Left lung (tissue), 10 donors: Measurements from ENCODE around the gene CDKL4. TPM values are rescaled to one million over a fixed set of nuclear protein-coding genes. Genes with fewer than 3 reads are reported as not detected.

Experiments used
- ATAC-seq: fragments of 200-7000 bp; cut with Tn5 transposase; one replicate; pipeline ENCODE4 v1.9.1; 2020; ENCODE audit warnings: moderate library complexity
- DNase-seq, 4 donors: peaks; one replicate each; pipeline ENCODE4 v3.0.0-alpha.2; 2013 to 2020
- H3K27ac ChIP-seq, 2 donors: fragments of 200-600 bp; sonication (generic) in 1 of 2; one replicate each; pipeline versions ENCODE4 v1.5.0 to v1.8.0; 2020 to 2021
- H3K27me3 ChIP-seq, 2 donors: fragments of 200-600 bp; sonication (generic) in 1 of 2; one replicate each; pipeline versions ENCODE4 v1.5.0 to v1.8.0; 2020 to 2021
- H3K36me3 ChIP-seq, 2 donors: fragments of 200-600 bp; sonication (generic) in 1 of 2; one replicate each; pipeline versions ENCODE4 v1.5.0 to v1.8.0; 2020 to 2021
- H3K4me1 ChIP-seq, 2 donors: fragments of 200-600 bp; one replicate each; pipeline ENCODE4 v1.8.0; 2021
- H3K4me3 ChIP-seq, 2 donors: fragments of 200-600 bp; sonication (generic) in 1 of 2; one replicate each; pipeline versions ENCODE4 v1.5.0 to v1.8.0; 2020 to 2021; ENCODE audit warnings: mild to moderate bottlenecking in 1 of 2
- H3K9me3 ChIP-seq, 2 donors: fragments of 200-600 bp; sonication (generic) in 1 of 2; one replicate each; pipeline versions ENCODE4 v1.5.0 to v1.8.0; 2020 to 2021
- CTCF ChIP-seq, 2 donors: fragments of 200-600 bp; sonication (generic) in 1 of 2; IDR thresholded peaks; one replicate each; pipeline versions ENCODE4 v1.5.0 to v1.8.0; 2021; ENCODE audit warnings: antibody characterized with exemption in 2 of 2
- intact Hi-C, 2 donors: fragments of 100-400 bp; cut with DNase I; formaldehyde crosslinking; loops; one replicate each; pipeline versions ENCODE4 v1.11.2 to v1.14.2; 2022
- polyA plus RNA-seq, 6 donors: library from polyadenylated mRNA; unstranded; fragments of 120-200 nt; gene quantifications; one replicate each; pipeline ENCODE4 v1.2.1, GENCODE V29; 2013; ENCODE audit not compliant: insufficient read length in 6 of 6
- total RNA-seq, 2 donors: library from RNA; stranded (reverse); fragmentation: NEBNext Ultra II Directional; extraction: Animal tissue kit (Norgen Biotek cat#: 25700); gene quantifications; one replicate each; pipeline ENCODE4 v1.2.1, GENCODE V29; 2021
- donor health status: DM: no; HTN: yes; CAD: no.
- donor health status: DM: no; HTN: no; CAD: no.

The CDKL4 gene
- total and polyA plus RNA-seq, 8 donors: 0.55 to 3.1 (median 1.1) TPM

- Histone ChIP-seq H3K27me3 (no peaks in the 10 kb centered on the region), H3K4me1 (no peaks in the 10 kb centered on the region), H3K4me3 (no peak overlapping the region), H3K27ac (no peak overlapping the region), H3K36me3 (no peaks in the 10 kb centered on the region), H3K9me3 (no peaks in the 10 kb centered on the region)
- no peak for DNase-seq
- intact Hi-C loops: no loop called here
- no peak for TF ChIP-seq CTCF (IDR thresholded peaks at IDR 0.05)
- no peak for ATAC-seq
Measured at GRCh38 chr2:39150890-39151497, 92.8 kb downstream of the CDKL4 start.

GRCh38 chr2:39150102-39150562 lies 93.6 kb downstream of the CDKL4 start:
- no peak for TF ChIP-seq CTCF (IDR thresholded peaks at IDR 0.05)
- intact Hi-C loops: no loop called here
- Histone ChIP-seq H3K4me3 (no peak overlapping the region), H3K9me3 (no peaks in the 10 kb centered on the region), H3K27me3 (no peaks in the 10 kb centered on the region), H3K36me3 (no peaks in the 10 kb centered on the region), H3K4me1 (no peaks in the 10 kb centered on the region), H3K27ac (no peak overlapping the region)
- ATAC-seq: no peak
- DNase-seq: no peak

- ATAC-seq (no peak), DNase-seq (no peak)
- no peak overlapping the region for H3K27ac ChIP-seq
- no peaks in the 10 kb centered on the region for H3K27me3 ChIP-seq
- no peaks in the 10 kb centered on the region for H3K9me3 ChIP-seq
- no peak for TF ChIP-seq CTCF (IDR thresholded peaks at IDR 0.05)
- H3K4me1 ChIP-seq: peaks cover 2 to 17% of the 10 kb centered on the region in 2 donors
- H3K36me3 ChIP-seq: no peaks in the 10 kb centered on the region
- no peak overlapping the region for H3K4me3 ChIP-seq
- intact Hi-C loops: no loop called here
Measured at GRCh38 chr2:39146630-39147029, 97.1 kb downstream of the CDKL4 start.

GRCh38 chr2:39145906-39146421 lies 97.8 kb downstream of the CDKL4 start:
- Histone ChIP-seq H3K36me3 (no peaks in the 10 kb centered on the region), H3K4me1 (peaks cover 7 to 23% of the 10 kb centered on the region in 2 donors), H3K9me3 (no peaks in the 10 kb centered on the region), H3K27me3 (no peaks in the 10 kb centered on the region), H3K27ac (no peak overlapping the region), H3K4me3 (no peak overlapping the region)
- intact Hi-C loops: no loop called here
- ATAC-seq: no peak
- no peak for DNase-seq
- no peak for TF ChIP-seq CTCF (IDR thresholded peaks at IDR 0.05)

- Histone ChIP-seq H3K27me3 (no peaks in the 10 kb centered on the region), H3K36me3 (no peaks in the 10 kb centered on the region), H3K27ac (no peak overlapping the region), H3K4me3 (no peak overlapping the region), H3K9me3 (no peaks in the 10 kb centered on the region), H3K4me1 (peaks cover 14 to 36% of the 10 kb centered on the region in 2 donors)
- TF ChIP-seq CTCF (IDR thresholded peaks at IDR 0.05): no peak
- no peak for ATAC-seq
- intact Hi-C loops: no loop called here
- no peak for DNase-seq
Measured at GRCh38 chr2:39144416-39144815, 99.4 kb downstream of the CDKL4 start.
